ENCODE results near the gene TIGD7.

DNA sequence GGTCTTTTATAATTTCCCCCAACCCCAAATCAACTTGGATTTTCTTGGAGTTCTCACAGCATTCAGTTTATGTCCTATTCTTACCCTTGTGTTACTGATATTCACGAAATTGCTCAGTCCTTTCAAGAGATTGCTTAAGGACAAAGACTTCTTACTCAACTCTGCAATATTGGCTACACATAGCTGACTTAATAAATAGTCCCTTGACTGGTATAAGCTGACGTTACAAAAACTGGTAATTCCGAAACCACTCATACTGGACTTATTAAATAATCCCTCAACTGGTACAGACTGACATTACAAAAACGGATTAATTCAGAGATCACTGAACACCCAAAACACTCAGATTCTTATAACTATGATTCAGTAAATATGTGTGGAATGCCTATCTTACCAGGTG lies 860 bp downstream of the TIGD7 start:
- TF ChIP-seq POLR2A (IDR thresholded peaks at IDR 0.05; ENCODE audit: low read length) (no peak), HMGXB4 (CRISPR knock-in tag; IDR thresholded peaks at IDR 0.05; ENCODE audit: borderline replicate concordance) (no peak)
